Measurements from ENCODE around the gene SORBS1.

SORBS1 gene

GRCh38 chr10:95440756-95441546 is 120.2 kb downstream of the SORBS1 start:
- no peak for DNase-seq
- no peak overlapping the region for H4K5ac ChIP-seq (ENCODE audit: low read length)
- H3K4me1 ChIP-seq (ENCODE audit: control insufficient read depth, low read depth, low read length), result no peaks in the 10 kb centered on the region
- H3K56ac ChIP-seq (ENCODE audit: low read length), result no peak overlapping the region
- no peaks in the 10 kb centered on the region for H3K79me2 ChIP-seq (ENCODE audit: control insufficient read depth, insufficient read depth, low read length)
- H3K36me3 ChIP-seq (ENCODE audit: control insufficient read depth, insufficient read depth, low read length), result no peaks in the 10 kb centered on the region
- H3K4me3 ChIP-seq (ENCODE audit: low read length), result no peak overlapping the region
- no peak overlapping the region for H3K9ac ChIP-seq (ENCODE audit: low read length)
- no peaks in the 10 kb centered on the region for H3K27me3 ChIP-seq (ENCODE audit: insufficient read depth, low read length, poor library complexity)
- no peak overlapping the region for H2BK120ac ChIP-seq (ENCODE audit: low read depth, low read length)
- H3K23ac ChIP-seq (ENCODE audit: low read length), result no peak overlapping the region
- H2BK15ac ChIP-seq (replicated peaks; ENCODE audit: low read depth), result no peak overlapping the region
- H3K79me1 ChIP-seq (ENCODE audit: low read length), result no peaks in the 10 kb centered on the region
- no CpG with 5 or more reads among the region's 7 CpGs for WGBS (ENCODE audit: extremely low coverage, insufficient coverage, low lambda C conversion rate)
- H3K4me2 ChIP-seq (ENCODE audit: low read length), result no peak overlapping the region
- H2AK5ac ChIP-seq (ENCODE audit: low read length), result no peak overlapping the region
- no peak overlapping the region for H3K4ac ChIP-seq (ENCODE audit: low read depth, low read length)
- H3K18ac ChIP-seq (ENCODE audit: low read length), result no peak overlapping the region
- H2BK5ac ChIP-seq (ENCODE audit: low read length), result no peak overlapping the region
- H4K8ac ChIP-seq (ENCODE audit: low read depth, low read length), result no peak overlapping the region
- H3K27ac ChIP-seq (ENCODE audit: low read depth, low read length), result no peak overlapping the region

- Histone ChIP-seq H3K56ac (ENCODE audit: low read length) (no peak overlapping the region), H2BK120ac (ENCODE audit: low read depth, low read length) (no peak overlapping the region), H2AK5ac (ENCODE audit: low read length) (no peak overlapping the region), H4K8ac (ENCODE audit: low read depth, low read length) (no peak overlapping the region), H3K4me2 (ENCODE audit: low read length) (no peak overlapping the region), H4K5ac (ENCODE audit: low read length) (no peak overlapping the region), H3K27me3 (ENCODE audit: insufficient read depth, low read length, poor library complexity) (no peaks in the 10 kb centered on the region), H2BK5ac (ENCODE audit: low read length) (no peak overlapping the region), H3K36me3 (ENCODE audit: control insufficient read depth, insufficient read depth, low read length) (no peaks in the 10 kb centered on the region), H3K4ac (ENCODE audit: low read depth, low read length) (no peak overlapping the region), H3K4me3 (ENCODE audit: low read length) (no peak overlapping the region), H3K4me1 (ENCODE audit: control insufficient read depth, low read depth, low read length) (no peaks in the 10 kb centered on the region), H3K23ac (ENCODE audit: low read length) (no peak overlapping the region), H3K79me1 (ENCODE audit: low read length) (no peaks in the 10 kb centered on the region), H3K9ac (ENCODE audit: low read length) (no peak overlapping the region), H3K27ac (ENCODE audit: low read depth, low read length) (no peak overlapping the region), H2BK15ac (replicated peaks; ENCODE audit: low read depth) (no peak overlapping the region), H3K79me2 (ENCODE audit: control insufficient read depth, insufficient read depth, low read length) (no peaks in the 10 kb centered on the region), H3K18ac (ENCODE audit: low read length) (no peak overlapping the region)
- WGBS (ENCODE audit: extremely low coverage, insufficient coverage, low lambda C conversion rate), result no CpG with 5 or more reads among the region's 6 CpGs
- DNase-seq, result no peak
Observed at GRCh38 chr10:95440038-95440725, 121.0 kb downstream of the SORBS1 start.

- Histone ChIP-seq H3K4me3 (ENCODE audit: low read length) (no peak overlapping the region), H3K4me1 (ENCODE audit: control insufficient read depth, low read depth, low read length) (no peaks in the 10 kb centered on the region), H2AK5ac (ENCODE audit: low read length) (no peak overlapping the region), H3K56ac (ENCODE audit: low read length) (no peak overlapping the region), H3K9ac (ENCODE audit: low read length) (no peak overlapping the region), H3K27ac (ENCODE audit: low read depth, low read length) (no peak overlapping the region), H3K79me1 (ENCODE audit: low read length) (no peaks in the 10 kb centered on the region), H2BK15ac (replicated peaks; ENCODE audit: low read depth) (no peak overlapping the region), H2BK120ac (ENCODE audit: low read depth, low read length) (no peak overlapping the region), H3K4me2 (ENCODE audit: low read length) (no peak overlapping the region), H4K8ac (ENCODE audit: low read depth, low read length) (no peak overlapping the region), H2BK5ac (ENCODE audit: low read length) (no peak overlapping the region), H3K36me3 (ENCODE audit: control insufficient read depth, insufficient read depth, low read length) (no peaks in the 10 kb centered on the region), H3K4ac (ENCODE audit: low read depth, low read length) (no peak overlapping the region), H4K5ac (ENCODE audit: low read length) (no peak overlapping the region), H3K27me3 (ENCODE audit: insufficient read depth, low read length, poor library complexity) (no peaks in the 10 kb centered on the region), H3K18ac (ENCODE audit: low read length) (no peak overlapping the region), H3K79me2 (ENCODE audit: control insufficient read depth, insufficient read depth, low read length) (no peaks in the 10 kb centered on the region), H3K23ac (ENCODE audit: low read length) (no peak overlapping the region)
- DNase-seq, result no peak
- WGBS (ENCODE audit: extremely low coverage, insufficient coverage, low lambda C conversion rate), result 100% methylated on average over 1 of the region's 2 CpGs
Observed at GRCh38 chr10:95438781-95439180, 122.4 kb downstream of the SORBS1 start.

GRCh38 chr10:95437669-95438068 is 123.5 kb downstream of the SORBS1 start:
- H3K27me3 ChIP-seq (ENCODE audit: insufficient read depth, low read length, poor library complexity), result no peaks in the 10 kb centered on the region
- no peak overlapping the region for H3K4me3 ChIP-seq (ENCODE audit: low read length)
- H3K4ac ChIP-seq (ENCODE audit: low read depth, low read length), result no peak overlapping the region
- H3K9ac ChIP-seq (ENCODE audit: low read length), result no peak overlapping the region
- H3K56ac ChIP-seq (ENCODE audit: low read length), result no peak overlapping the region
- H2BK15ac ChIP-seq (replicated peaks; ENCODE audit: low read depth), result no peak overlapping the region
- H3K4me2 ChIP-seq (ENCODE audit: low read length), result no peak overlapping the region
- H3K36me3 ChIP-seq (ENCODE audit: control insufficient read depth, insufficient read depth, low read length), result no peaks in the 10 kb centered on the region
- whole genome bisulfite sequencing (ENCODE audit: extremely low coverage, insufficient coverage, low lambda C conversion rate), result no CpG with 5 or more reads among the region's 7 CpGs
- no peaks in the 10 kb centered on the region for H3K79me1 ChIP-seq (ENCODE audit: low read length)
- H3K79me2 ChIP-seq (ENCODE audit: control insufficient read depth, insufficient read depth, low read length), result no peaks in the 10 kb centered on the region
- no peak overlapping the region for H3K18ac ChIP-seq (ENCODE audit: low read length)
- H2AK5ac ChIP-seq (ENCODE audit: low read length), result no peak overlapping the region
- H2BK5ac ChIP-seq (ENCODE audit: low read length), result no peak overlapping the region
- H3K23ac ChIP-seq (ENCODE audit: low read length), result no peak overlapping the region
- no peak overlapping the region for H4K8ac ChIP-seq (ENCODE audit: low read depth, low read length)
- peak; percentile 35 for DNase-seq
- no peaks in the 10 kb centered on the region for H3K4me1 ChIP-seq (ENCODE audit: control insufficient read depth, low read depth, low read length)
- H3K27ac ChIP-seq (ENCODE audit: low read depth, low read length), result no peak overlapping the region
- H4K5ac ChIP-seq (ENCODE audit: low read length), result no peak overlapping the region
- H2BK120ac ChIP-seq (ENCODE audit: low read depth, low read length), result no peak overlapping the region

- Histone ChIP-seq H2AK5ac (ENCODE audit: low read length) (no peak overlapping the region), H2BK15ac (replicated peaks; ENCODE audit: low read depth) (no peak overlapping the region), H4K5ac (ENCODE audit: low read length) (no peak overlapping the region), H2BK5ac (ENCODE audit: low read length) (no peak overlapping the region), H3K23ac (ENCODE audit: low read length) (no peak overlapping the region), H3K4me3 (ENCODE audit: low read length) (no peak overlapping the region), H4K8ac (ENCODE audit: low read depth, low read length) (no peak overlapping the region), H3K27ac (ENCODE audit: low read depth, low read length) (no peak overlapping the region), H3K56ac (ENCODE audit: low read length) (no peak overlapping the region), H3K36me3 (ENCODE audit: control insufficient read depth, insufficient read depth, low read length) (no peaks in the 10 kb centered on the region), H3K9ac (ENCODE audit: low read length) (no peak overlapping the region), H3K79me1 (ENCODE audit: low read length) (no peaks in the 10 kb centered on the region), H3K79me2 (ENCODE audit: control insufficient read depth, insufficient read depth, low read length) (no peaks in the 10 kb centered on the region), H3K4me2 (ENCODE audit: low read length) (no peak overlapping the region), H3K18ac (ENCODE audit: low read length) (no peak overlapping the region), H3K4me1 (ENCODE audit: control insufficient read depth, low read depth, low read length) (no peaks in the 10 kb centered on the region), H2BK120ac (ENCODE audit: low read depth, low read length) (no peak overlapping the region), H3K27me3 (ENCODE audit: insufficient read depth, low read length, poor library complexity) (no peaks in the 10 kb centered on the region), H3K4ac (ENCODE audit: low read depth, low read length) (no peak overlapping the region)
- WGBS (ENCODE audit: extremely low coverage, insufficient coverage, low lambda C conversion rate), result no CpG with 5 or more reads among the region's 13 CpGs
- DNase-seq, result no peak
Observed at GRCh38 chr10:95435548-95436279, 125.5 kb downstream of the SORBS1 start.

All from mesendoderm (in vitro differentiated cells).